Bone marrow (tissue), 2 donors: Measurements from ENCODE around the gene CTPS2.
"Not testable (repeated sequence)": the region's sequence is repeated elsewhere in the genome, so short reads cannot be mapped to it uniquely, and the experiment has no call there.

ENCODE experiments used
- DNase-seq, 2 donors: peaks; one replicate each; lab custom pipeline; 2025; lab: John Stamatoyannopoulos, UW

CTPS2 gene

GRCh38 chrX:16603822-16604221 is 108.6 kb downstream of the CTPS2 start:
- DNase-seq: no peak

GRCh38 chrX:16603235-16603634 is 109.2 kb downstream of the CTPS2 start:
- DNase-seq: not testable (repeated sequence)

DNA sequence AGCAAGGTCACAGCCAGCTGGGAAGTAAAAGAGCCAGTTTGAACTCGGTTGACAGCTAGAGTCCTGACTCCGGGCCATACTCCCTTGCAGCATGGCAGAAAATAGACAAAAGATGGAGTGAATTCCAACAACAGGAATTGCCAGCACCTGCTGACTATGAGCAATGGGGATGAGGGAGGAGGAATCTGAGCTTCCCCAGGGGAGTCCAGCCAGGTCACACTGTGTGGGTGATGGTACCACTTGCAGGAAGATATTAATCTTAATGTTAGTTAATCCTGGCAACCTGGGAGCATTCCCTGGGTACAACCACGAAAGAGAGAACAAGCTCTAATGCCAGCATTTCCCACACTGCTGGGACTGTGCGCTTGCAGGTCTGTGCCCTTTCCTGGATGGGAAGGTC is 110.6 kb downstream of the CTPS2 start:
- DNase-seq: no peak

GRCh38 chrX:16594490-16594889 is 118.0 kb downstream of the CTPS2 start:
- no peak for DNase-seq

GRCh38 chrX:16593801-16594200 is 118.7 kb downstream of the CTPS2 start:
- no peak for DNase-seq

- DNase-seq: no peak
Measured at GRCh38 chrX:16592194-16592770, 120.2 kb downstream of the CTPS2 start.

DNA sequence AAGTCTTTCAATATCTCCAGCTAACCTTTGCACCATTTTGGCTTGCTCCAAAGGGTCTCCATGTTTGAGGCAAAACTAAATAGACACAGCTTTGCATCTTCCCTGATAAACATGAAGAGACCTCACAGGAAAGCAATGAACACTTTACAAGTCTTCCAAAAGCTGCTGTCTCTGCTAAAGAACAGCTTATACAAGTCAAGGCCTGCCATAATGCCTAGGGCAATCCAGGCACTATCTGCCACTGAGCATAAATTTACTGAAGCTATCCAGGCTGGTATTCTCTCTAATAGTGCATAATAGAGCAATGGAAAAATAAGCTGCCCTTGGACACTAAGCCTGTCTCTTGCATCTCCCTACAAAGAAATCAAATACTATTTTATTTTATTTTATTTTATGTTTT is 122.6 kb downstream of the CTPS2 start:
- DNase-seq: no peak

DNA sequence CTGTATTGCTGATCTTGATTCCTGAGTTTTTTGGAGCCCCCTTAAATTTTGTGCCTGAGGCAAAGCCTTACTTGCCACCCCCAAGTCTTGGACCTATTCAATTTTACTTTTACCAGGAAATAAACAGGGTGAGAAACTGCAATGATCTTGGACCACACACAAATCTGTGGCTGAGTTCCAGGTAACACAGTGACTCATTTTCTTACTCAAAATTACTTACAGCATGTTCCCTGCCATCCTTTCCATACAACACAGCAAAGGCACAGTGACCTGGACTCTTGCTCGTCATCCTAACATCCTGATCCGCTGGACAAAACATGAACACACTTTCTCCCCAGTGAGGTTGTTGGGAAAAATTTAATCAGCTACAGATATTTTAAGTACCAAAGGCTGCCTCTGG is 123.3 kb downstream of the CTPS2 start:
- DNase-seq: no peak

DNA sequence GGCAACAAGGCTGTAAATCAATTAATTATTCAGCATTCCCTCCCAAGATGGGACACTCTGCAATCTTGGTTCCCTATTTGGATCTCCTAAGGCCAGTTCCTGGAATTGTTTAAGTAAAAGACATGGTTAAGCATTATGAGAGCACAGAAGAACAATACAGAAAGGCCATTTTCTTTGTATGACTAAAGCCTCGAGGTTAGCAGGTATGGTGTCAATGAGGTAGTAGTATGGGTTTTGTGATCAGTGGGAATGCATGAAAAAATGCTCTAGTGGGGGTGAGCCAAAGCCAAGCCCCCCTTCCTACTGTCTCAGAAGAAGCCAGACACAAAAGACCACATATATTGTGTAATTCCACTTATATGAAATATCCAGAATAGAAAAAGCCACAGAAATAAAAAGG is 124.2 kb downstream of the CTPS2 start:
- no peak for DNase-seq

GRCh38 chrX:16587836-16588235 is 124.6 kb downstream of the CTPS2 start:
- DNase-seq: no peak

GRCh38 chrX:16586377-16587112 is 125.9 kb downstream of the CTPS2 start:
- DNase-seq: no peak

GRCh38 chrX:16585486-16586376 is 126.7 kb downstream of the CTPS2 start:
- no peak for DNase-seq

DNA sequence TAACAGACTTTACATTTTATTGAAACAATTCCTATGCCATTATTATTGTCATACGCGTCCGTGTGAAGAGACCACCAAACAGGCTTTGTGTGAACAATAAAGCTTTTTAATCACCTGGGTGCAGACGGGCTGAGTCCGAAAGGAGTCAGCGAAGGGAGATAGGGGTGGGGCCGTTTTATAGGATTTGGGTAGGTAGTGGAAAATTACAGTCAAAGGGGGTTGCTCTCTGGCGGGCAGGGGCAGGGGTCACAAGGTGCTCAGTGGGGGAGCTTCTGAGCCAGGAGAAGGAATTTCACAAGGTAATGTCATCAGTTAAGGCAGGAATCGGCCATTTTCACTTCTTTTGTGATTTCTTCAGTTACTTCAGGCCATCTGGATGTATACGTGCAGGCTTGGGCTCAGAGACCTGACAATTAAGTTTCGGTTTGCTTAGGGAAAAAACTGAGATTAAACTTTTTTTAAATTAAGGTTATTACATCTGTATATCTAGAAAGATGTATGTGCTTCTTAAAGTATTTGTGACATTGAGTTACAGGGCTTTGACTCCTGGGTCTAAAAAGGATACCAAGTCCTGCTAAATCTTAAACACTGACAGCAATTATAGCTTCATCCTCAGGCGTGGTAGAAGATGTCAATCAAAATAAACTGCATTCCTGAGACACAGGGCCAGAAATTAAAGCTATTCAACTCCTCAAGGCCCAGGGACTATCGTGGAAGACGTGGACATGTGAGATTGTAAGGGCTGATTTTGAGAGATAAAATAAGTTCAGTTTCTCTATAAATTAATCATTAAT is 132.3 kb downstream of the CTPS2 start:
- DNase-seq: not testable (repeated sequence)

GRCh38 chrX:16579517-16579916 is 133.0 kb downstream of the CTPS2 start:
- DNase-seq: no peak

GRCh38 chrX:16578218-16578617 is 134.3 kb downstream of the CTPS2 start:
- no peak for DNase-seq

- no peak for DNase-seq
Measured at GRCh38 chrX:16577483-16578029, 134.9 kb downstream of the CTPS2 start.

GRCh38 chrX:16575388-16575787 is 137.1 kb downstream of the CTPS2 start:
- not testable (repeated sequence) for DNase-seq

- DNase-seq: no peak
Measured at GRCh38 chrX:16573781-16574180, 138.7 kb downstream of the CTPS2 start.

DNA sequence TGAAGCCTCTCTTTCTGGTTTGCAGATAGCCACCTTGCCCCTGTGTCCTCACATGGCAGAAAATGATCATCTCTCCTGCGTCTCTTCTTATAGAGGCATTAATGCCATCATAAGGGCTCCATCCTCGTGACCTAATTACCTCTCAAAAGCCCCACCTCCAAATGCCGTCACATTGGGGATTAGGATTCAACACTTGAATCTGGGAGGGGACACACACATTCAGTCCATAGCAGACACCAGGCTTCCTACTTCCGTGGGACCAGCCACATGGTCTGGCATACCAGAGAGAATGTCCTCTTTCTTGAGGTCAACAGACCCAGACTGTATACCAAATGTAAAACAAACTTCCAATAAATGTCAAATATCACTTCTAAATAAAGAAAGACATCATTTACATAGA is 144.8 kb downstream of the CTPS2 start:
- DNase-seq: no peak

- no peak for DNase-seq
Measured at GRCh38 chrX:16566571-16566970, 145.9 kb downstream of the CTPS2 start.

- DNase-seq: no peak
Measured at GRCh38 chrX:16560173-16560572, 152.3 kb downstream of the CTPS2 start.

GRCh38 chrX:16559206-16559619 is 153.3 kb downstream of the CTPS2 start:
- DNase-seq: no peak
